Neural cell (in vitro differentiated cells): ENCODE results near the gene MYPN. TPM values are rescaled to one million over a fixed set of nuclear protein-coding genes. Genes with fewer than 3 reads are reported as not detected.

Experiments
- H2AFZ ChIP-seq: fragments of 200-600, 300-800 bp; sonication (generic), shearing (Covaris generic); 2 replicates; pipeline ENCODE4 v1.6.0; 2014; ENCODE audit warnings: low read depth, mild to moderate bottlenecking, antibody characterized with exemption, low read length, moderate library complexity
- H3F3A ChIP-seq: fragments of 200-600 bp; shearing (Covaris generic); 2 replicates; pipeline ENCODE4 v1.6.1; 2016; ENCODE audit warnings: mild to moderate bottlenecking, moderate library complexity, mixed read lengths, antibody characterized with exemption, low read length; ENCODE audit not compliant: insufficient read depth, poor library complexity, severe bottlenecking
- H3K27ac ChIP-seq: fragments of 200-600, 300-800 bp; sonication (generic), shearing (Covaris generic); 2 replicates; pipeline ENCODE4 v1.5.1; 2014; ENCODE audit warnings: mild to moderate bottlenecking, low read length, moderate library complexity
- H3K27me3 ChIP-seq: fragments of 300-800, 200-600 bp; sonication (generic), shearing (Covaris generic); 2 replicates; pipeline ENCODE4 v1.6.0; 2014; ENCODE audit warnings: mild to moderate bottlenecking, low read depth, low read length, moderate library complexity; ENCODE audit not compliant: insufficient read depth
- H3K36me3 ChIP-seq: fragments of 300-800, 200-600 bp; sonication (generic), shearing (Covaris generic); 2 replicates; pipeline ENCODE4 v1.5.1; 2014; ENCODE audit warnings: mild to moderate bottlenecking, antibody characterized with exemption, low read length, moderate library complexity; ENCODE audit not compliant: insufficient read depth
- H3K4me2 ChIP-seq: fragments of 300-800, 200-600 bp; sonication (generic), shearing (Covaris generic); 2 replicates; pipeline ENCODE4 v1.6.0; 2014; ENCODE audit warnings: mild to moderate bottlenecking, low read length
- H3K4me3 ChIP-seq: fragments of 300-800, 200-600 bp; sonication (generic), shearing (Covaris generic); 2 replicates; pipeline ENCODE4 v1.5.1; 2014; ENCODE audit warnings: mild to moderate bottlenecking, low read length, moderate library complexity
- H3K79me2 ChIP-seq: fragments of 200-600 bp; shearing (Covaris generic); replicated peaks from 2 replicates; pipeline ENCODE4 v1.6.0; 2014; ENCODE audit warnings: mild to moderate bottlenecking, low read length, moderate library complexity; ENCODE audit not compliant: insufficient read depth
- H3K9ac ChIP-seq: fragments of 300-800, 200-600 bp; sonication (generic), shearing (Covaris generic); 2 replicates; pipeline ENCODE4 v1.6.1; 2016; ENCODE audit warnings: mild to moderate bottlenecking, low read length, mixed read lengths
- H3K9me2 ChIP-seq: fragments of 200-600 bp; shearing (Covaris generic); 2 replicates; pipeline ENCODE4 v1.6.1; 2016; ENCODE audit warnings: mild to moderate bottlenecking, low read length, mixed read lengths; ENCODE audit not compliant: insufficient read depth
- H3K9me3 ChIP-seq: fragments of 200-600, 300-800 bp; sonication (generic), shearing (Covaris generic); 2 replicates; pipeline ENCODE4 v1.6.1; 2016; ENCODE audit warnings: mild to moderate bottlenecking, mixed run types, low read length, moderate library complexity, mixed read lengths
- H4K20me1 ChIP-seq: fragments of 200-600 bp; shearing (Covaris generic); 2 replicates; pipeline ENCODE4 v1.6.1; 2016; ENCODE audit warnings: mild to moderate bottlenecking, mixed run types; ENCODE audit not compliant: insufficient read depth
- EP300 ChIP-seq: fragments of 450-650 bp; conservative IDR thresholded peaks from 2 replicates; pipeline ENCODE4 v1.6.1; 2014; ENCODE audit warnings: antibody characterized with exemption, mild to moderate bottlenecking, moderate library complexity; ENCODE audit not compliant: poor library complexity, severe bottlenecking
- EZH2 ChIP-seq: fragments of 200-600, 300-800 bp; shearing (Covaris generic), sonication (generic); IDR thresholded peaks from 2 replicates; pipeline ENCODE4 v1.6.1; 2014; ENCODE audit warnings: antibody characterized with exemption, low read length, borderline replicate concordance, mild to moderate bottlenecking; ENCODE audit not compliant: insufficient read depth, poor library complexity, severe bottlenecking
- MXI1 ChIP-seq: fragments of 450-650 bp; conservative IDR thresholded peaks from 2 replicates; pipeline ENCODE4 v1.6.1; 2014; ENCODE audit warnings: antibody characterized with exemption, mild to moderate bottlenecking; ENCODE audit not compliant: poor library complexity, severe bottlenecking
- POLR2AphosphoS5 ChIP-seq: IDR thresholded peaks from 2 replicates; pipeline ENCODE4 v1.6.1; 2012
- RAD21 ChIP-seq: fragments of 450-650 bp; conservative IDR thresholded peaks from 2 replicates; pipeline ENCODE4 v1.6.1; 2014; ENCODE audit warnings: antibody characterized with exemption, mild to moderate bottlenecking, moderate library complexity
- SMC3 ChIP-seq: fragments of 450-650 bp; conservative IDR thresholded peaks from 2 replicates; pipeline ENCODE4 v1.6.1; 2014; ENCODE audit warnings: antibody characterized with exemption, mild to moderate bottlenecking, moderate library complexity; ENCODE audit not compliant: poor library complexity
- TAF1 ChIP-seq: IDR thresholded peaks from 2 replicates; pipeline ENCODE4 v1.6.1; 2012; ENCODE audit warnings: low read depth
- polyA plus RNA-seq: library from polyadenylated mRNA; depleted of rRNA; stranded (reverse); fragments of >200 nt; gene quantifications from 2 replicates; pipeline ENCODE4 v1.2.3, GENCODE V29; 2014
- TF ChIP-seq, protein P1 (sequence below): IDR thresholded peaks from 2 replicates; pipeline ENCODE4 v1.6.1; 2012; ENCODE audit warnings: borderline replicate concordance
- TF ChIP-seq, protein P2 (sequence below): fragments of 450-650 bp; IDR thresholded peaks from 2 replicates; pipeline ENCODE4 v1.5.1; 2014; ENCODE audit warnings: antibody characterized with exemption, mild to moderate bottlenecking, moderate library complexity; ENCODE audit not compliant: poor library complexity, severe bottlenecking

The MYPN gene
- polyA plus RNA-seq, 1 donor from 2014 or later = not detected

DNA sequence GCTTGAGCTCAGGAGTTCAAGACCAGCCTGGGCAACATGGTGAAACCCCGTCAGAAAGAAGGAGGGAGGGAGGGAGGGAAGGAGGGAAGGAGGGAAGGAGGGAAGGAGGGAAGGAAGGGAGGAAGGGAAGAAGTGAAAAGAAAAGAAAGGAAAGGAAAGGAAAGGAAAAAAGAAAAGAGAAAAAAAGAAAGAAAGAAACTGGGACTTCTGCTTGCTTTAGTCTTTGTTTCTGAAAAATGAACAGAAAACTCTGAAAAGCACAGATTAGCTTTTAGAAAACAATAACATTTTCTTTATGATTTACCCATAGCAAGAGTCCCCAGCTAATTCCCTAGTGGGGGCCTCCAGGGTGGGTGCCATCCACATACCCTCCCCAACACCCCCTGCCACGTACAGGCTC is 75.8 kb downstream of the MYPN start:
- Histone ChIP-seq H2AFZ (no peak overlapping the region), H3K9ac (no peak overlapping the region), H3K9me3 (no peaks in the 10 kb centered on the region), H3K4me2 (no peak overlapping the region), H3K4me3 (no peak overlapping the region), H3K27me3 (no peaks in the 10 kb centered on the region), H3F3A (no peaks in the 10 kb centered on the region), H3K79me2 (no peaks in the 10 kb centered on the region), H3K27ac (no peak overlapping the region), H3K9me2 (no peaks in the 10 kb centered on the region), H3K36me3 (no peaks in the 10 kb centered on the region), H4K20me1 (no peaks in the 10 kb centered on the region)
- TF ChIP-seq RAD21 = no peak
- TF ChIP-seq EZH2 = no peak
- TF ChIP-seq, protein P1, sequence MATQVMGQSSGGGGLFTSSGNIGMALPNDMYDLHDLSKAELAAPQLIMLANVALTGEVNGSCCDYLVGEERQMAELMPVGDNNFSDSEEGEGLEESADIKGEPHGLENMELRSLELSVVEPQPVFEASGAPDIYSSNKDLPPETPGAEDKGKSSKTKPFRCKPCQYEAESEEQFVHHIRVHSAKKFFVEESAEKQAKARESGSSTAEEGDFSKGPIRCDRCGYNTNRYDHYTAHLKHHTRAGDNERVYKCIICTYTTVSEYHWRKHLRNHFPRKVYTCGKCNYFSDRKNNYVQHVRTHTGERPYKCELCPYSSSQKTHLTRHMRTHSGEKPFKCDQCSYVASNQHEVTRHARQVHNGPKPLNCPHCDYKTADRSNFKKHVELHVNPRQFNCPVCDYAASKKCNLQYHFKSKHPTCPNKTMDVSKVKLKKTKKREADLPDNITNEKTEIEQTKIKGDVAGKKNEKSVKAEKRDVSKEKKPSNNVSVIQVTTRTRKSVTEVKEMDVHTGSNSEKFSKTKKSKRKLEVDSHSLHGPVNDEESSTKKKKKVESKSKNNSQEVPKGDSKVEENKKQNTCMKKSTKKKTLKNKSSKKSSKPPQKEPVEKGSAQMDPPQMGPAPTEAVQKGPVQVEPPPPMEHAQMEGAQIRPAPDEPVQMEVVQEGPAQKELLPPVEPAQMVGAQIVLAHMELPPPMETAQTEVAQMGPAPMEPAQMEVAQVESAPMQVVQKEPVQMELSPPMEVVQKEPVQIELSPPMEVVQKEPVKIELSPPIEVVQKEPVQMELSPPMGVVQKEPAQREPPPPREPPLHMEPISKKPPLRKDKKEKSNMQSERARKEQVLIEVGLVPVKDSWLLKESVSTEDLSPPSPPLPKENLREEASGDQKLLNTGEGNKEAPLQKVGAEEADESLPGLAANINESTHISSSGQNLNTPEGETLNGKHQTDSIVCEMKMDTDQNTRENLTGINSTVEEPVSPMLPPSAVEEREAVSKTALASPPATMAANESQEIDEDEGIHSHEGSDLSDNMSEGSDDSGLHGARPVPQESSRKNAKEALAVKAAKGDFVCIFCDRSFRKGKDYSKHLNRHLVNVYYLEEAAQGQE = no peak
- no peak for TF ChIP-seq POLR2AphosphoS5
- TF ChIP-seq SMC3 = no peak
- TF ChIP-seq, protein P2, sequence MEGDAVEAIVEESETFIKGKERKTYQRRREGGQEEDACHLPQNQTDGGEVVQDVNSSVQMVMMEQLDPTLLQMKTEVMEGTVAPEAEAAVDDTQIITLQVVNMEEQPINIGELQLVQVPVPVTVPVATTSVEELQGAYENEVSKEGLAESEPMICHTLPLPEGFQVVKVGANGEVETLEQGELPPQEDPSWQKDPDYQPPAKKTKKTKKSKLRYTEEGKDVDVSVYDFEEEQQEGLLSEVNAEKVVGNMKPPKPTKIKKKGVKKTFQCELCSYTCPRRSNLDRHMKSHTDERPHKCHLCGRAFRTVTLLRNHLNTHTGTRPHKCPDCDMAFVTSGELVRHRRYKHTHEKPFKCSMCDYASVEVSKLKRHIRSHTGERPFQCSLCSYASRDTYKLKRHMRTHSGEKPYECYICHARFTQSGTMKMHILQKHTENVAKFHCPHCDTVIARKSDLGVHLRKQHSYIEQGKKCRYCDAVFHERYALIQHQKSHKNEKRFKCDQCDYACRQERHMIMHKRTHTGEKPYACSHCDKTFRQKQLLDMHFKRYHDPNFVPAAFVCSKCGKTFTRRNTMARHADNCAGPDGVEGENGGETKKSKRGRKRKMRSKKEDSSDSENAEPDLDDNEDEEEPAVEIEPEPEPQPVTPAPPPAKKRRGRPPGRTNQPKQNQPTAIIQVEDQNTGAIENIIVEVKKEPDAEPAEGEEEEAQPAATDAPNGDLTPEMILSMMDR = no peak
- no peak for TF ChIP-seq TAF1
- no peak for TF ChIP-seq MXI1
- no peak for TF ChIP-seq EP300

- H4K20me1 ChIP-seq = no peaks in the 10 kb centered on the region
- no peaks in the 10 kb centered on the region for H3K9me3 ChIP-seq
- H2AFZ ChIP-seq = no peak overlapping the region
- TF ChIP-seq POLR2AphosphoS5 = no peak
- TF ChIP-seq EZH2 = no peak
- TF ChIP-seq, protein P1 = no peak
- no peak for TF ChIP-seq RAD21
- TF ChIP-seq, protein P2 = no peak
- TF ChIP-seq SMC3 = no peak
- no peak for TF ChIP-seq TAF1
- no peaks in the 10 kb centered on the region for H3K9me2 ChIP-seq
- no peak overlapping the region for H3K9ac ChIP-seq
- no peaks in the 10 kb centered on the region for H3F3A ChIP-seq
- H3K4me3 ChIP-seq = no peak overlapping the region
- H3K27ac ChIP-seq = no peak overlapping the region
- H3K4me2 ChIP-seq = no peak overlapping the region
- H3K79me2 ChIP-seq = no peaks in the 10 kb centered on the region
- H3K36me3 ChIP-seq = no peaks in the 10 kb centered on the region
- no peaks in the 10 kb centered on the region for H3K27me3 ChIP-seq
Observed at GRCh38 chr10:68188835-68189234, 79.5 kb downstream of the MYPN start.
